Measurements from ENCODE around the gene ATP5MC3.

GRCh38 chr2:175203621-175204496 is 22.3 kb upstream of the ATP5MC3 start:
- TF ChIP-seq ZBTB20 (CRISPR knock-in tag; IDR thresholded peaks at IDR 0.05; ENCODE audit: borderline replicate concordance, low read depth) (no peak), RFX5 (IDR thresholded peaks at IDR 0.05; ENCODE audit: low read depth, low read length) (no peak)
